Limb (tissue), 2 donors: Measurements from ENCODE around the gene CMKLR1.

Experiments used
- DNase-seq, 2 donors: peaks; one replicate each; pipeline ENCODE4 v3.0.0-alpha.2; 2016; ENCODE audit errors: extremely low spot score in 2 of 2

CMKLR1 gene

DNA sequence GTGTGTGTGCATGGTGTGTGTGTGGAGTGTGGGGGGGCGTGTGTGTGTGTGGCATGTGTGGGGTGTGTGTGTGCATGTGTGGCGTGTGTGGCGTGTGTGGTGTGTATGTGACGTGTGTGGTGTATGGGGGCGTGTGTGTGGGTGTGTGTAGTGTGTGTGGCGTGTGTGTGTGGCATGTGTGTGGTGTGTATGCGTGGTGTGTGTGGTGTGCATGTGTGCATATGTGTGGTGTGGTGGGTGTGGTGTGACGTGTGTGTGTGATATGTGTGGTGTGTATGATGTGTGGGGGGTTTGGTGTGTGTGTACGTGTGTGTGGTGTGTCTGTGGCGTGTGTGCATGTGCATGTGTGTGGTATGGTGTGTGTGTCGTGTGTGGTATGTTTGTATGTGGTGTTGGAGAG is 24.1 kb upstream of the CMKLR1 start:
- DNase-seq: no peak

DNA sequence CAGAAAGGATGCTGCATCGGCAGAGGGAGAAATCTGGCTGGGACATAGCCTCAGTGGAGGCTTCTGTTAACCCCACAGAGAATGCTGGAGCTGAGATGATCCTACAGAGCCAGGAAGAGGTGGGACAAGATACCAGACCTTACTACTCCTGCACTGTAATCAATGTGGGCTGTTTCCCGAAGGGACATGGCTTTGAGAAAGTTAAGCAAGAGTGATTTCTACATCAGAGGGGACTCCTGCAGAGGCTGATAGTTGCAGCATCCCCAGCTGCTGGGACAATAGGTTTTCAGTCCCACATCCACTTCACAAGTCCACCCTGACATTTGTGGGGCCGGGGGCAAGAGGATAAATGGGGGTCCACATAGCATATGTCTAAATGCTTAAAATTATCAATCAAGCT is 22.5 kb upstream of the CMKLR1 start:
- no peak for DNase-seq

DNA sequence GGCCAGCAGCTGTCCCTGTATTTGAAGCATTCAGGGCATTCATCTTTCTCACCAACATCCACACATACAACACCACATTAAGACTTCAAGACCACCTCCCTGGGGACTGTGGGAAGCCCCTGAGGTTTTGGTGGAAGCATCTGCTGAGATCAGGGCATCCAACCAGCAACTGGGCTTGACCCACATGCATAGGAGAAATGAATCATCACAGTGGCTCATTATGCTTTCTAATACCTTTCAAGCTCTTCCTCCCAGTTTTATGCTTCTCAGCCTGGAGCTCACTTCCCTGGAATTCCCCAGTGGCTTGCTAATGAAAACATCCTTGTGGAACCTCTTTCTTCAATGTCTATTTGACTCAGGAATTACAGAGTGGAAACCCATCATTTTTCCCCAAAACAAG is 21.4 kb upstream of the CMKLR1 start:
- no peak for DNase-seq

DNA sequence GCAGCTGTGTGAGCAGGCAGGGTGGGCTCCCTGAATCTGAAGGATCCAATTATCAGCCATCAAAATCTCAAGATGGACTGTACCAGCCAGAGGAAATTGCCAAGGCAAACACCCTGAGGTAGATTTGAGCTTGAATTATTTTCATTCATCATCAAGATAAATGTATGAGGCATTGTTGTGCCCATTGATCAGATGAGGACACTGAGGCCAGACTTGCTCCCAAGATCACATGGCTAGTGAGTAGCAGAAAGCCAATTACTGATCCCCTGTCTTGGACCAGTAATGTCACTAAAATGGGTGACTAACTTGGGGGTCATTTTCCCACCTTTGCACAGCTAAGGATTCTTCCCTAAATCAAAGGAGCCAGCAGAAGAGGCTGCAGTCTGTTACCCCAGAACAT is 20.9 kb upstream of the CMKLR1 start:
- DNase-seq: no peak

DNA sequence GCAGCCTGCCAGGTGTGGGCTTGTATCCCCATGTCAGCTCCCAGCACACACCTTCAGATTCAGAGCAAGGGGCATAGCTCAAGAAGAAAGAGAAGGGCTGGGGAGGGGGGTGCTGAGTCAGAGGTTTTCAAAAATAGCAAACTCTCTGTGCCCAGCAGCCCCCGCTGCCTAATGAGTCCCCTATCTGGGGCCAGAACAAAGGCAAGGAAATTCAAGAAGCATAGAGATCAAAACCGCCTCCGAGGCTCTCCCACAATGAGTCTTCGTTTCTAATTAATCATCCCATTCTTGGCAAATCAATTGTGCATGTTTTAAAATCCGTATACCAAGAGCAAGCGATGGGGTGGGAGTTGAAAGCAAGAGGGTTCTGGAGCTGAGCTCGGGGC is 19.5 kb upstream of the CMKLR1 start:
- no peak for DNase-seq

DNA sequence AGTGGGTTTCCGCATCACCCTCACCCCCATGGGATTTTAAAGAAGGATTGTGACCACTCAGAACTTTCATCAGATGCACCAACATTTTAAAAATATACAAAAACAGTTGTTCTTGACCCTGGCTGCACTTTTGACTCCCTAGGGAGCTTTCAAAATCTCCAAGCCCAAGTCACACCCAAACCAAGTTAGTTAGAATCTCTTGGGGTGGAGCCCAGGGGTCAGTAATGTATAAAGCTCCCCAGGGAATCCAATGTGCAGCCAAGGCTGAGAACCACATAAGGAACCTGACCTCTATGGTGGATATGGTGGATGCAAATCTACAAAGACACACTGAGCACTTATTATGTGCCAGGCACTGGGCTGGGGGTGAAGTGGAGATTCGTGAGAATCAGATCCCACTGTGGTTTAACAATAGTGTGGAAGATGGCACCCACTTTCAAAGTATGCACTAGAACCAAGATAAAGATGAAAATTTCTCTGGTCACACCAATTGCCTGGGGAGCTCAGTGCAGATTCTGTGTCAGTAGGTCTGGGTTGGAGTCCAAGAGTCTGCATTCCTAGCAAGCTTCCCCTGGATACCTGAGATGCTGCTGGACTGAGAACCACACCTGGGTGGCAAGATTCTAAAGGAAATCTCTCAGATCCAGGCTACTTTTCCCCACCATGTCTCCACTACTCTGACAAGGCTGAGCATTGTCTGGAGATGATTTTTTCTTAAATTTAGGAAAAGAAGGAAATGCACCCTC is 18.9 kb upstream of the CMKLR1 start:
- DNase-seq: no peak

DNA sequence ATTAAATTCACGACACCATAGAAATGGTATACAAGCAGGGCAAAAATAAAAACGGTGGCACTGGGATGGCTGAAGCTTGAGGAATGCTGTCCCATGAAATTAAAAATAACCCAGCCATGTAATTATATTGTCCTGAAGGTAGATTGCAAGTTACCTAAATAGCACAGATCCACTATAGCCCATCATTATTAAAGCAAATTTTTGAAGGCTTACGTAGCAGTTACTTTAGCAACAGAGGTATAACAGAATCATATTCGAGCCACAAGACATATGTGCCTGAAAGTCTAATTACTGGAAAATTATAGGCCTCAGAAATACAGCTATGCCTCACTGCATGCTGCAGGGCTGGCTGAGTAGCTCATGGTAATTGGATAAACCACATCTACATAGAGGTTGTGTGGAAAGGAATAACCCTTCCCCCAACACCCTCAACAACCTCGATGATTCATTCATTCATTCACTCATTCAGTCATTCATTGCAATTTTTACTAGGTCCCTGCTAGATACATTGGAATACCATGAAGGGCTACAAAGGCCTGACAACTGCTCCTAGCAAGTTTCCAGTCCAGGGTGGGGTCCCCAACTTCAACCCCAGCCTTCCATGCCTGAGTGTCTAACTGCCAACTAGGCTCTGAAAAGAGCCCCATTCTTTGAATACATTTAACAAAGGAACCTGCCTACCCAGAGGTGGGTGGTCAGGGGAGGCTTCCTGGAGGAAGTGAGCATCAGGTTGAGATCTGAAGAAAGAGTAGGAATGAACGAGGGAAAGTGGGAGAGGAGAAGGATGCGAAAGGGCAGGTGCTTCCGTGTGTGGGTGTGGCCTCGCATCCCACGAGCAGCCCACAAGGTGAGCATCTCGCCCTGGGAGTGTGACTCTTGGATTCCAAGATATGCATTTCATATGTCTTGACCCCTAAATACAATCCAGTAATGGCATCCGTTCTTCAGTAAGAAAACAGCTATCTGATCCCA is 18.0 kb upstream of the CMKLR1 start:
- DNase-seq: no peak

DNA sequence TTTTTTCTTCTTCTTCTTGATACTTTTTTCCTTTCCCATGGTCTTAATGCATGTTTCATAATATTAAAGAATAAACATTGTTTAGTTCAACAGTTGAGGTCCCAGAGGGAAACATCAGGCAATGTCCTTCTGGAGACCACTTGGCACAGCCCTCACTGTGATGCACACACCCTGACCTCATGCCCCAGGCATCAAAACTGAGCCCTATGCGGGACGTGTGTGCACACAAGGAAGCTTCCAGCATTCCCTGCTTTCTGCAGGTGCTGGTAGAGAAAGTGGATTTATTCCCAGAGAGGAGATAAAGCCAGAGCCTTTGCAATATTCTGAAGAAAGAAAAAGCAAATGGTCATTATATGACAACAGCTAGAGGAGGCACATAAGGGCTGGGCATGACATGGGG is 16.0 kb upstream of the CMKLR1 start:
- DNase-seq: no peak

DNA sequence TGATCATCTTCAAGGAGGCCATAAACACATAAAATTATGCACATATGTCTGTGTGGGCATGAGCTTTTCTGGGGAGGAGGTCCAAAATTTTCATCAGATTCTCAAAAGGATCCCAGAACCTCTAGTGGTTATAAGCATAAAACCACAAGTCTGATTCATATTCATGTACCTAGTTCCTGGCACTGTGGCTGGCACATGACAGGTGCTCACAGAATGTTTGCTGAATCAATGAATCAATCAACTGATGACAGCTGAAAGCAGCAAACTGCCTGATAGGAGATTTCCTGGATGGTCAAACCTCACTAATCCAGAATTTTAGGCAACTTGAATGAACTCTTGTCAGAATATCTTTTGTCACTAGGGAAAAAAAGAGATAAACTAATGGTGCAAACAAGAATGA is 13.5 kb upstream of the CMKLR1 start:
- DNase-seq: no peak

DNA sequence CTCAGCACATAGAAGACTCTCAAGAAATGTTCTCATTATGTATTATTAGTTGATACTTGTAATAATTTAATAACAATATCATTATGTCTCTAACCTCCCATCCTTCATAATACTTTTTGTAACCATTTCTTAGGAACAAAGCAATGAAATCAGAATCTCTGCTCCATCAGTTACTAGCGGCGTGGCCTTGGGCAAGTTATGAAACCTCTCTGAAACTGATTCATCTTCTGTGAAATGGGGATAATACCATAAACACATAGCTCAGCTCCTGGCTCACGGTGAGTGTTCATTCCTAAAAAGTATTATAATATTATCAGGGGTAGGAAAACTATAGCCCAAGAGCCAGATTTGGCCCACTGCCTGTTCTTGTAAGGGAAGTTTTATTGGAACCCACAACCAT is 11.4 kb upstream of the CMKLR1 start:
- DNase-seq: no peak

DNA sequence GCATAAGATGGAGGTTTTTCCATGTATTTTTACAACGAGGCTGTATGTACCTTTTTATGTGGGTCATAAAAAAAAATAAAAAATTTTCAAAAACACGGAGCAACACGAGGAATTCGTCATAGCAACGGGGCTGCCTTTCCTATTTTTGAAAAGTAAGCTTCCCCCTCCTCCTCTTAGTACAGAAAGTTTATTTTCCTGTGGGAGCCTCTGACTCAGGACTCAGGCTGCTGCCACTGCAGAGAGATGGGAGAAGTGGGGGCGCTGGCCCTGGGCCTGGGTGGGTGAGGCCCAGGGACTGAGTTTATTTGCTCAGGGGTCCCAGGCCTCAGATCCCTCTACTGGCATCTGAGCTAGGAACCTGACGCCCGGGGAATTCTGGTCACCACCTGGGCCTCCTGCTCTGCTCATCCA is 10.2 kb upstream of the CMKLR1 start:
- peak; percentile 60 to 76 for DNase-seq

DNA sequence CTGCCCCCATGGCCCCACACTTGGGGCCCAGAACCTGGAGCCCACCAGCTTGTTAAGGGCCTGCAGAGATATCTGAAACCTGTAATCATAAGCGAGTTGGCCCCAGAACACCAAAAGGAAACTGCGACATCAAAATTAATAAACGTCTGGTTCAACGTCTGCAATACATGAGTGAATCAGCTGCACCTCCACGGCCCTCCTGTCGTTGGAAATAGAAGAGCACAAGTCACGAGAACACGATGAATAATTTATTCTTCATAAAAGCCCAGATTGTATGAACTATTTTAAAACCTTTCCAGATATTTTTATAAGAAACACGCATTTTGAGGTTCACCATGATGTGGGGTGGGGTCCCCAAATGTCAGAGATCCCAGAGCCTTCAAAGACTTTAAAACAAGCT is 9.7 kb upstream of the CMKLR1 start:
- peak in 1 of 2 donors; percentile 34 for DNase-seq

DNA sequence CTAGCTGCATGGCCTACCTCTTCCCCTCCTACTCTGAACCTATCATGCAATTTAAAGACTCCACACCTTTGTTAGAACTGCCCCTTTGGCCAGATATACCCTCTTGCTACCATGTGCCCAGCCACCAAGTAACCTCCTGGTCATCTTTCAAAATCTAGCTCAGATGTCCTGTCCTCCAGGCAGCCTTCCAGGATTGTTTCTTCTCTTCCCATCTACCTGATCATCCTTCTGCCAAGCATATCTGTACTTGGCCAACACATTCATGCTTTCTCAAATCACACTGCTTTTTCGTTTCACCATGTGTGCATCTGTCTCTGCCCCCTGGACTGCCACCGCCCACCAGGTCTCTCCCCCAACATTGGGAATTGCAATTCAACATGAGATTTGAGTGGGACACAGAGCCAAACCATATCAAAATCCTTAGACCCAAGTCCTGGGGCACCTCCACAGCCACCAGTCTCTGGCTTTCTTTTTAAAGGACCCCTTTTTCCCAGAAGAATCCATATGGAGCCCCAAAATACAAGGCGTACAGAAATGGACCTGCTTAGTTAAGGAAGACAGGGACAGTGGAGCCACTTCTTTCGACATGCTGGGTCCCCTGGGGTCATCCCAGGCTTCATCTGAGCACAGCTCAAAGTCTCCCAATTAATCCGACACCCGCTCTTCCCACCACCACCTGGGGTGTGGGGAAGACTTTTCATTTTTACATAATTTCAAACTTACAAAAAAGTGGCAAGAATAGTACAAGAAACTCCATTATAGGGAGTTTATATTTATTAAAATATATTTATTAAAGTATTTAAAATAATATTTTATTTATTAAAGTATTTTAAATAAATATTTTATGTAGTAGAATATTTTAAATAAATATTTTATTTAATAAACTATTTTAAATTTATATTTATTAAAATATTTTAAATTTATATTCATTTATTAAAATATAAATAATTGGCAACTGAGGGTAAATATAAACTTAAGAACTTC is 7.9 kb upstream of the CMKLR1 start:
- no peak for DNase-seq

DNA sequence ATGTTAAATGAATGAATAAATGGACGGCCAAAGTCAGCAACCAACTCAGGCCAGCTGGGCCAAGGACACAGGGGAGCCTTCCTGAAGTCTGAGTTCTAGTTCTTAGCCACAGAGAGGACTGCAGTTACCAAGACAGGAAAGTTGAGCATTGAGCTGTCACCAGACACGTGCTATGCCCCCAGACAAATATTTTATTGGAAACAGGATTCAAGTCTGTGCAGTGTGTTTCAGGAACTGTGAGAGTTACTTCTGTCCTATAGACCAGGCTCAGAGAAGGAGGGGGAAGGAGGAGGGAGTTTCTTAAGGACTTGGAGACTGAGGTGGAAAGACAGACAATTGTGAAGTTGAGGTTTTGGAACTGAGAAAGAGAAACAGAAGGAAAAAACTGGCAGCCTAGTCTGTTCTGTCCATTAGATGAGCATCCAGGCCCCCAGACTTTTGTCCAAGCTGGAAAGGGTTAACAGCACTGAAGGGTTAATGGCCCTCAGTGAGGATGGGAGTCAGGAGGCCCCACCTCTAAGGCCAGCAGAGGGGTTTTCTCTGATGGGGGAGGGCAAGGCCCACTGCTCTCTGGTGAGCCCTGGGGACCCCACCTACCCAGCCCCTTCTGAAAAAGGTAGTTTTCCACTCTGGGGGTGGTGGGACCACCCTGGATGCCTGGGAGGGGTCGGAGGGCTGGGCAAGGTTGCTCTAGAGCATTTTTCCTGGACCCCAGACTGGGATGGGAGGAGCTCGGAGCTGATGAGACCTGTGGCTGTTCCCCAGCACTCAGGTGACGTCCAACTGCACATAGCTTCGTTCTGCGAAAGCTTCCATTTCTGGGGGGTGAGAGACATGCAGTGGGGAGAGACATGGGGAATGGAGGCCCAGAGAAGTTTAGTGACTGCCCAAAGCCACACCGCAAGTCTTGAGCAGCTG is 6.9 kb upstream of the CMKLR1 start:
- no peak for DNase-seq

DNA sequence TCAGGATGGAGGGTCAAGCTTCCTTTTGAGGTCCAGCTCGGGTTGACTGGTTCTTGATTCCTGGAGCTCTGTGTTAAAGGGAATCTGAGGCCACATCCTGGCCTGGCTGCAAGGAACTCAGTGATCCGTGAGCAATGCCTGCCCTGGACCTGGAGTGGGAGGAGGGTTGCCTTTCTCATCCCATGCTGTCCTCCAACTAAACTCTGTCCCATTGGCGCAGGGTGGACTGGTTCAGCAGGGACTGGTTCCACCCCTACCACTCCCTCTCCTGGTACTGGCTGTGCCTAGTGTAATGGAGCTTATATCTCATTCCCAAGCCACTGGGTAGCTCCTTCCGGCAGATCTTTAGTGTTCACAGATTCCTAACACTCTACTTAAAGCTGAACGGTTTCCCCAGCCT is 3.9 kb upstream of the CMKLR1 start:
- DNase-seq: no peak

DNA sequence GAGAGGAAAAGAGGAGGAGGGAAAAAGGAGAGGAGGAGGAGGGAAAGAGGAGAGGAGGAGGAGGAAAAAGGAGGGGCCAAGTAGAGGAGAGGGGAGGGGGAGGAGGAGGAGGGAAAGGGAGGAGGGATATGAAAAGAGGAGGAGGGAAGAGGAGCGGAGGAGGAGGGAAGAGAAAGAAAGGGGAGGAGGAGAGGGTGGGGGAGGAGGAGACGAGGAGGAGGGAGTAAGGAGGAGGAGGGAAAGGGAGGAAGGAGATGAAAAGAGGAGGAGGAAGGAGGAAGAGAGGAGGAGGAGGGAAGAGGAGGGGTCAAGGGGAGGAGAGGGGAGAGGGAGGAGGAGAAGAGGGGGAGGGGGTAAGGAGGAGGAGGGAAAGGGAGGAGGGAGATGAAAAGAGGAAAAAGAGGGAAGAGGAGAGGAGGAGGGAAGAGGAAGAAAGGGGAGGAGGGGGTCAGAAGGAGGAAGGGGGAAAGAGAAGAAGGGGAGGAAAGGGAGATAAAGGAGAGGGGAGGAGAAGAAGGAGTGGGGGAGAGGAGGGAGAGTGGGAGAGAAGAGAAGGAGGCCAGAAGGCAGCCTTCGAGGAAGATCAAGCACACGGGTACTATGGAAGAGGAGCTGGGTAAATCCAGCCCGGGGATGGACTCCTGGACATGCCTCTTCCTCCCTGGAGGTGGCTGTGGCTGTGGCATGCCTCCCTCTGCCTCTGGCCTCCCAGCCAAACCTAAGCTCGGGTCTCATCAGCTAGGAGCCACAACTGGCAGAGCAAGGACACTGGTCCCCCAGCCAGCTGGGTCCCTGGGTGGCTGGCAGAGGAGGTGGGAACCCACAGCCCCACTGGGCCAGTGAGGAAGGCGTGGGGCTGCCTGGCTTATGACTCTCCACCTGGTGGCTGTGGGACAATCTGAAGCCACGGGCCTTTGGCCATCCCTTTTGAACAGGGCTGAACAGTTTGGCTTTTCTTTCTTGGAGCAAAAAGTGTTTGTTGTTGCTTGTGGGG is 3.0 kb upstream of the CMKLR1 start:
- DNase-seq: no peak

DNA sequence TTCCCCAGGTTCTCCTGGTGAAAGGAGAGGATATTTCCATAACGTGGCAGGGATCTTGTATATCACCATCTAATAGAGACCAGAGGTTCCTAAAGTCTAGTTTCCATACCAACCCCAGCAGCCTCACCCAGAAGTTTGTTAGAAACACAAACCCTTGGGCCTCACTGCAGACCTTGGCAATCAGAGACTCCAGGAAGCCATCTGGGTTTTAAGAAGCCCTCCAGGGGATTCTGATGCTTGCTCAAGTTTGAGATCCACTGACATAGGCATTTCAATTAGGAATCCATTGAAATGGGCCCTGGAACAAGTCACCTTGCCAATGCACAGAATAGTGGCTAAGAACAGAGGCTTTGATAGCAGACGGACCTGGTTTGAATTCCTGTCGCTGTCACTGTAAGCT is 2.2 kb upstream of the CMKLR1 start:
- no peak for DNase-seq

DNA sequence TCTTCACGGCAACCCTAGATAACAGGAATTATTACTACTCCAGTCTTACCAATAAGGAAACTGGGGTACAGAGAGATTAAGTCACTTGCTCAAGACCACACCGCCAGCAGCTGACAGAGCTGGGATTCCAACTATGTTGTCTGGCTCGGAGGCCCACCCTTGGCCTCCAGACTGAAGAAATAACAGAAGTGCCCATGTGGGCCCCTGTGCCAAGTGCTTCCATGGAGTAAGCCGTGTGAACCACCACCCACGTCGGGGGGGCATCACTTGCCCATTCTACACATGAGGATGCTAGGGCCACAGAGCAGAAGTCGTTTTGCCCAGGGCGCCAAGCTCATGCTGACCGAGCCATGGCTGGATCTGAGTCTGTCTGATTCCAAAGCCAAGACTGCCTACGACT is 926 bp upstream of the CMKLR1 start:
- DNase-seq: no peak
